AG09309 (cell line): ENCODE data around the gene GLP2R.

Experiments
- DNase-seq: peaks from one replicate; pipeline ENCODE4 v3.0.0-alpha.2; 2010; ENCODE audit warnings: low read depth
- H3K4me3 ChIP-seq: 2 replicates; pipeline ENCODE4 v1.5.1; 2011; ENCODE audit warnings: mild to moderate bottlenecking, low read depth, low read length, moderate library complexity; ENCODE audit not compliant: control insufficient read depth
- TF ChIP-seq, protein P1 (sequence below): IDR thresholded peaks from 2 replicates; pipeline ENCODE4 v1.5.1; 2011; ENCODE audit warnings: mild to moderate bottlenecking, low read depth, low read length, inconsistent platforms; ENCODE audit not compliant: insufficient read depth, control insufficient read depth; ENCODE audit errors: missing control alignments

The GLP2R gene

DNA sequence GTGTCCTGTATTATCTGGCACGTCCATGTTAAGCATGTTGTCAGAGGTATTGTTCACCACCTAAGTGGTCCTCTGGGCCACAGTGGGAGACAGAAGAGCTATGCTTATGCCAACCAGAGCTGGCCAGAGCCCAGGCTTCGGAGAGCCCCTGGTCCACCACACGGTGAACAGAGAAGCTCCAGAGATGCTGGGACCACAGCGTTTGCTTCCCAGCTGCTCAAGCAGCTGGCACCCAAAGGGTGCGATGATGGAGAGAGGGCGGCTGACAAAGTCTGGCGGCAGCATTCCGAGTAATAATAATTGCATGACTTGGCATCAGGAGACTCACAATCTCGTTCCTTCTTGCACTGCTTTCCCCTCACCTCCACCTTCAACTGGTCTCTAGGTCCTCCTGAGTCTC lies 115.1 kb downstream of the GLP2R start:
- DNase-seq, result no peak
- TF ChIP-seq, protein P1, sequence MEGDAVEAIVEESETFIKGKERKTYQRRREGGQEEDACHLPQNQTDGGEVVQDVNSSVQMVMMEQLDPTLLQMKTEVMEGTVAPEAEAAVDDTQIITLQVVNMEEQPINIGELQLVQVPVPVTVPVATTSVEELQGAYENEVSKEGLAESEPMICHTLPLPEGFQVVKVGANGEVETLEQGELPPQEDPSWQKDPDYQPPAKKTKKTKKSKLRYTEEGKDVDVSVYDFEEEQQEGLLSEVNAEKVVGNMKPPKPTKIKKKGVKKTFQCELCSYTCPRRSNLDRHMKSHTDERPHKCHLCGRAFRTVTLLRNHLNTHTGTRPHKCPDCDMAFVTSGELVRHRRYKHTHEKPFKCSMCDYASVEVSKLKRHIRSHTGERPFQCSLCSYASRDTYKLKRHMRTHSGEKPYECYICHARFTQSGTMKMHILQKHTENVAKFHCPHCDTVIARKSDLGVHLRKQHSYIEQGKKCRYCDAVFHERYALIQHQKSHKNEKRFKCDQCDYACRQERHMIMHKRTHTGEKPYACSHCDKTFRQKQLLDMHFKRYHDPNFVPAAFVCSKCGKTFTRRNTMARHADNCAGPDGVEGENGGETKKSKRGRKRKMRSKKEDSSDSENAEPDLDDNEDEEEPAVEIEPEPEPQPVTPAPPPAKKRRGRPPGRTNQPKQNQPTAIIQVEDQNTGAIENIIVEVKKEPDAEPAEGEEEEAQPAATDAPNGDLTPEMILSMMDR, result no peak
- no peak overlapping the region for H3K4me3 ChIP-seq

DNA sequence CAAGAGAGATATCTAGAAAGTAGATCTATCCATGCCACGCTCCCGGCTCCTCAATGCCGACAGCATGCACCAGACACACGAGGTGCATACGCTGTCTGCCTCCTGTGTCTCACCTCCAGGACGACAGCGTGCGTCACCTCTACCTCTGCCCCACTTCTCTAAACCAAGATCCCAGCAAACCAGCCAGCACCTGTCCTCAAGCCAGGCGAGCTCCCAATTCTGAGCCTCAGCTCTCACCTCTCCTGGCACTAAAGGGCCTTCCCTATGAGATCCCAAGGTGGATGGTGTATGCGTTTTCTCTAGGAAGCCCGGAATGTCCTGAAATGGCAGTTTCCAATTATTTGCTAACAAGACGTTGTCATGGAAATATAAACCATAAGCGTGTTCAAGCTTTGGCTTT lies 115.6 kb downstream of the GLP2R start:
- no peak for DNase-seq
- H3K4me3 ChIP-seq, result no peak overlapping the region
- TF ChIP-seq, protein P1, result no peak
